Brain microvascular endothelial cell (primary cell): ENCODE data around the gene MLKL.

ENCODE experiments used
- DNase-seq: peaks from one replicate; pipeline ENCODE4 v3.0.0-alpha.2; 2020
- H3K27ac ChIP-seq: fragments of 250-450 bp; sonication (Bioruptor Pico); 2 replicates; pipeline ENCODE4 v1.5.1; 2020; ENCODE audit warnings: mild to moderate bottlenecking, moderate library complexity
- H3K27me3 ChIP-seq: fragments of 250-450 bp; sonication (Bioruptor Pico); replicated peaks from 2 replicates; pipeline ENCODE4 v1.5.1; 2020; ENCODE audit warnings: mild to moderate bottlenecking
- H3K36me3 ChIP-seq: fragments of 250-450 bp; sonication (Bioruptor Pico); replicated peaks from 2 replicates; pipeline ENCODE4 v1.5.1; 2020; ENCODE audit warnings: mild to moderate bottlenecking
- H3K4me3 ChIP-seq: 2 replicates; pipeline ENCODE4 v1.5.1; 2011; ENCODE audit warnings: low read depth, mild to moderate bottlenecking, control low read depth, low read length, moderate library complexity
- in situ Hi-C: cut with HindIII; loops from 2 replicates; pipeline ENCODE4 v1.10.0; 2017; ENCODE audit warnings: low sequenced_read_pairs, low pct_ligation_motif_present
- TF ChIP-seq, protein P1 (sequence below): IDR thresholded peaks from 2 replicates; pipeline ENCODE4 v1.5.1; 2011; ENCODE audit warnings: low read depth, mild to moderate bottlenecking, moderate library complexity, low read length, control low read depth, inconsistent platforms; ENCODE audit errors: missing control alignments

MLKL gene

DNA sequence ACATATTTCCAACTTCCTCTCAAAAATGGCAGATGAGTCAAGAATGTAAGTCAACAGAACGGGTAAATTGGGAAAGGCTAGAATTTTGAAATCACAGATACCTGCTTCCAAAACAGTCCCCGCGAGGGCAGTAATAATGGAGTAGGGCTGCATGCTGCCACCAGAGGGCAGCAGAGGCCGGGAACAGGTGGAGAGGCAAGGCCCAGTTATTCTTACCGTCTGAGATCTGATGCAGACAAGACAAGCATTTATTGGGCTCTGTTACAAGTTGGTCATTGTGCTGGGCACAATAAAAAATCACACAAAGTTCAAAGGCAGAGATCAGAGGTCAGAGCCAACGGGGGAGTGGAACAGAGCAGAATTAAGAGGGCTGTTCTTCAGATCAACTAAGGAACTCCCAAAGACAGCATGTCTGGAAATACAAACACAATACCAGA is 8.8 kb upstream of the MLKL start:
- H3K27me3 ChIP-seq, result no peaks in the 10 kb centered on the region
- no peak overlapping the region for H3K27ac ChIP-seq
- H3K36me3 ChIP-seq, result no peaks in the 10 kb centered on the region
- peak; percentile 49 for DNase-seq
- in situ Hi-C loops, result no loop called here
- H3K4me3 ChIP-seq, result no peak overlapping the region
- TF ChIP-seq, protein P1, sequence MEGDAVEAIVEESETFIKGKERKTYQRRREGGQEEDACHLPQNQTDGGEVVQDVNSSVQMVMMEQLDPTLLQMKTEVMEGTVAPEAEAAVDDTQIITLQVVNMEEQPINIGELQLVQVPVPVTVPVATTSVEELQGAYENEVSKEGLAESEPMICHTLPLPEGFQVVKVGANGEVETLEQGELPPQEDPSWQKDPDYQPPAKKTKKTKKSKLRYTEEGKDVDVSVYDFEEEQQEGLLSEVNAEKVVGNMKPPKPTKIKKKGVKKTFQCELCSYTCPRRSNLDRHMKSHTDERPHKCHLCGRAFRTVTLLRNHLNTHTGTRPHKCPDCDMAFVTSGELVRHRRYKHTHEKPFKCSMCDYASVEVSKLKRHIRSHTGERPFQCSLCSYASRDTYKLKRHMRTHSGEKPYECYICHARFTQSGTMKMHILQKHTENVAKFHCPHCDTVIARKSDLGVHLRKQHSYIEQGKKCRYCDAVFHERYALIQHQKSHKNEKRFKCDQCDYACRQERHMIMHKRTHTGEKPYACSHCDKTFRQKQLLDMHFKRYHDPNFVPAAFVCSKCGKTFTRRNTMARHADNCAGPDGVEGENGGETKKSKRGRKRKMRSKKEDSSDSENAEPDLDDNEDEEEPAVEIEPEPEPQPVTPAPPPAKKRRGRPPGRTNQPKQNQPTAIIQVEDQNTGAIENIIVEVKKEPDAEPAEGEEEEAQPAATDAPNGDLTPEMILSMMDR, result peak; percentile 99

DNA sequence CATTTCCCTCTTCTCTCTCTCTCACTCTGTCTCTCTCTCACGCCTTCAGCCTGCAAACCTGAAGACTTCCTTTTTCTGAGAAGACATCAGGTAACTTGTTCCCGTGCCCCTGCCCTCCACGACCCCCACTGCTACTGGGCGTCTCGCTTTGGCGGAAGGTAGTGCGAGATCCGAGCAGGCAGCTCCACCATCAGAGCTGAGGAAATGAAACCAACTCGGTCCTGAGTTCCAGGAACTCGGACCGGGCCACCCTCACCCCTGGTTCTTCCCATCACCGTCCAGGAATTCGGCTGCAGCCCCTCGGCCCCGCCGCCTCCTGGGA is 585 bp downstream of the MLKL start:
- Histone ChIP-seq H3K27ac (peak overlapping the region; percentile 75), H3K36me3 (peaks cover 4% of the 10 kb centered on the region), H3K27me3 (no peaks in the 10 kb centered on the region), H3K4me3 (peak overlapping the region; percentile 89)
- DNase-seq, result no peak
- TF ChIP-seq, protein P1, result no peak
- in situ Hi-C loops, result no loop called here

DNA sequence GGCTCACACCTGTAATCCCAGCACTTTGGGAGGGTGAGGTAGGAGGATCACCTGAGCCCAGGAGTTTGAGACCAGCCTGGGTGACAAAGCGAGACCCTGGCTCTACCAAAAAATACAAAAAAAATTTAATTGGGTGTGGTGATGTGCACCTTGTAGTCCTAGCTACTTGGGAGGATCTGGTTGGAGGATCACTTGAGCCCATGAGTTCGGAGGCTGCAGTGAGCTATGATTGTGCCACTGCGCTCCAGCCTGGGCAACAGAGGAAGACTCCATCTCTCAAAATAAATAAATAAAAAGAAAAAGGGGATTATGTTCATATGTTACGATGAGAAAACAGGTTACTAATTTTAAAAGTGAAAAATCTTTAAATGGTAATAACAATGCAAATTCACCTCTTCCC is 996 bp downstream of the MLKL start:
- in situ Hi-C loops, result no loop called here
- Histone ChIP-seq H3K27me3 (no peaks in the 10 kb centered on the region), H3K4me3 (peak overlapping the region; percentile 89), H3K27ac (no peak overlapping the region), H3K36me3 (peaks cover 7% of the 10 kb centered on the region)
- TF ChIP-seq, protein P1, result no peak
- DNase-seq, result no peak

DNA sequence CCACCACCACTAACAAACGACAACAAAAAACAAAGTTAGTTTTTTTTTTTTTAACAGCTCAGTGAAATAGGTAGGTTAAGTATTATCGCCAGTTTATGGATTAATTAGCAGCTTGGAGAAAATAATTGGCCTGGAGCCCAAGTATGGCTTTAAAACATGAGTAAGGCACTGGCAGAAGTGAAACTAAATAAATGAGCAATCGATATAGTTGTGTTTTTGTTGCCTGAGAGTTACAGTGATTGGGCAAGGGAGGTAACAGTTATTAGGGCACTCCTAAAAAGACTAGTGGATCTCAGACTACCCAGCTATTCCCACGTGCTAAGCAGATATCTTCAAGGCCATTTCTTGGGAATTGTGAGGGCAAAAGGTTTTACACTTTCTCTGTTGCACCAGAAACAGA is 2.4 kb downstream of the MLKL start:
- no peak overlapping the region for H3K4me3 ChIP-seq
- H3K27ac ChIP-seq, result no peak overlapping the region
- in situ Hi-C loops, result no loop called here
- H3K36me3 ChIP-seq, result peaks cover 14% of the 10 kb centered on the region
- TF ChIP-seq, protein P1, result no peak
- DNase-seq, result no peak
- H3K27me3 ChIP-seq, result no peaks in the 10 kb centered on the region

DNA sequence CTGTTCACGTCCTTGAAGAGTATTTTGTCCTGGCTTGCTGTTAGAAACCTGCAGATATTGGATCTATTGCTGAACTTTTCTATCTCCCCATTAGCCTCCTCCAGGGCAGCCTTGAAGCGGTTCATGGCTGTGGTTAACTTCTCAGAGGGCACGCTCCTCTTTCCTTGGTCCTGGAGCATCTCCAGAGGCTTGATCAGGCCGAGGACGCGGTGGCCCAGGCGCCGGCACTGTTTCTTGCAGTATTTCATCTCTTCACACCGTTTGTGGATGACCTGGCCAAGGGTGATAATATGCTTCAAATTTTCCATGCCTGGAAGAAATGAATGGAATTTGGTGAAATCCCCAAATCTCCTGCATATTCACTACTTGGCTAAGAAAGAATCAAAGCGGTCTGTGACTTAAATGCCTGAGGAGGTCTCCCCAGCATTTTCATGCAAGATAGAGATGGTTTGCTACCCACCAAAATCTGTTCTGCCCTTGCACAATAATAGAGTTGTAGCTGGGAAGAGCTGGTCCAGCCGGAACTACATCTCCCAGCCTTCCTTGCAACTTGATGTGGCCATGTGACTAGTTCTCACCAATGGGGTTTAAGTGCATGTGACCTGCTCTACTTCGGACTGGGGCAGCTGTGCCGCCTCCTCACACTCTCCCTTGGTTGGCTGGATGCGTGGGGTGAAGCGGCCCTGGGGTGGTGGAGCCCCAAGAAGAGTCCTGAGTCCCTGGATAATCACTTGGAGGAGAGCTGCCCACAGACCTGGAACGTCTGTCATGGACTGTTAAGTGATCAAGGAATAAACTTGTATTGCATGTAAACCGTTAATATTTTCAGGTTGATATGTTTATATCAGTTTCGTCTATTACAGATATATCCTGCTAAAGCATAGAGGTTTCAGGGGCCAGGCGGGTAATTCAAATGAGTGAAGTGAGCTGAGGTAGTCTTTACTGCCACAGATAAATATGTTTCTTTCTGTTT is 4.9 kb downstream of the MLKL start:
- TF ChIP-seq, protein P1, result no peak
- Histone ChIP-seq H3K27me3 (no peaks in the 10 kb centered on the region), H3K27ac (no peak overlapping the region), H3K4me3 (peak overlapping the region; percentile 55), H3K36me3 (peaks cover 29% of the 10 kb centered on the region)
- DNase-seq, result peak; percentile 91
- in situ Hi-C loops, result no loop called here
